Keratinocyte (primary cell): ENCODE results near the gene IL32. TPM values are rescaled to one million over a fixed set of nuclear protein-coding genes. Genes with fewer than 3 reads are reported as not detected.
"Not testable (repeated sequence)": the region's sequence is repeated elsewhere in the genome, so short reads cannot be mapped to it uniquely, and the experiment has no call there.

Experiments used
- DNase-seq: peaks from one replicate; pipeline ENCODE4 v3.0.0-alpha.2; 2011; ENCODE audit warnings: low read depth, missing footprints, low spot score
- FAIRE-seq: peaks from 2 replicates; lab custom pipeline; 2011; peaks lifted over from hg19 to GRCh38; lab: Jason Lieb, UNC
- H2AFZ ChIP-seq: 2 replicates; pipeline ENCODE4 v1.6.0; 2012; ENCODE audit warnings: low read length, control low read depth, inconsistent platforms; ENCODE audit not compliant: control insufficient read depth
- H3K27ac ChIP-seq: 2 replicates; pipeline ENCODE4 v1.5.1; 2011; ENCODE audit warnings: low read length; ENCODE audit not compliant: control insufficient read depth, insufficient read depth
- H3K27me3 ChIP-seq: 3 replicates; pipeline ENCODE4 v1.6.0; 2011; ENCODE audit warnings: low read length; ENCODE audit not compliant: control insufficient read depth, insufficient read depth; ENCODE audit errors: extremely low read depth
- H3K36me3 ChIP-seq, 2 experiments: 2 replicates in 1 of 2; 3 replicates in 1 of 2; pipeline ENCODE4 v1.5.1; 2011; ENCODE audit warnings: low read length in 2 of 2, mild to moderate bottlenecking in 1 of 2; ENCODE audit not compliant: control insufficient read depth in 2 of 2, insufficient read depth in 2 of 2; ENCODE audit errors: extremely low read depth in 1 of 2
- H3K4me1 ChIP-seq: 3 replicates; pipeline ENCODE4 v1.5.1; 2011; ENCODE audit warnings: low read length; ENCODE audit not compliant: control insufficient read depth, insufficient read depth; ENCODE audit errors: extremely low read depth
- H3K4me2 ChIP-seq: 3 replicates; pipeline ENCODE4 v1.6.0; 2011; ENCODE audit warnings: low read depth, low read length; ENCODE audit not compliant: control insufficient read depth, insufficient read depth; ENCODE audit errors: extremely low read depth
- H3K4me3 ChIP-seq, 3 experiments: fragments of 200-600 bp in 1 of 3; sonication (generic) in 1 of 3; 2 replicates in 2 of 3; 3 replicates in 1 of 3; pipeline ENCODE4 v1.5.1; 2011 to 2016; ENCODE audit warnings: low read length in 3 of 3, mild to moderate bottlenecking in 3 of 3, control low read depth in 2 of 3, inconsistent platforms in 1 of 3, low read depth in 1 of 3, mixed read lengths in 1 of 3, mixed run types in 1 of 3, moderate library complexity in 1 of 3; ENCODE audit not compliant: control insufficient read depth in 2 of 3, insufficient read depth in 2 of 3; ENCODE audit errors: extremely low read depth in 1 of 3
- H3K79me2 ChIP-seq: 2 replicates; pipeline ENCODE4 v1.6.0; 2012; ENCODE audit warnings: low read length; ENCODE audit not compliant: control insufficient read depth, insufficient read depth
- H3K9ac ChIP-seq: 3 replicates; pipeline ENCODE4 v1.6.0; 2011; ENCODE audit warnings: low read length; ENCODE audit not compliant: control insufficient read depth, insufficient read depth; ENCODE audit errors: extremely low read depth
- H3K9me1 ChIP-seq: 3 replicates; pipeline ENCODE4 v1.6.0; 2011; ENCODE audit warnings: low read length; ENCODE audit not compliant: control insufficient read depth, insufficient read depth; ENCODE audit errors: extremely low read depth
- H3K9me3 ChIP-seq: 2 replicates; pipeline ENCODE4 v1.5.1; 2012; ENCODE audit warnings: low read depth, low read length; ENCODE audit not compliant: control insufficient read depth
- H4K20me1 ChIP-seq: 3 replicates; pipeline ENCODE4 v1.6.0; 2011; ENCODE audit warnings: low read length; ENCODE audit not compliant: control insufficient read depth, insufficient read depth; ENCODE audit errors: extremely low read depth
- EZH2 ChIP-seq: IDR thresholded peaks from one replicate; pipeline ENCODE4 v1.6.1; 2012; ENCODE audit warnings: inconsistent platforms, mild to moderate bottlenecking, low read length, moderate library complexity
- dilution Hi-C: fragments of 300-500 bp; cut with MboI; formaldehyde crosslinking; loops from one replicate; pipeline ENCODE4 v1.7.0; 2020; ENCODE audit warnings: low sequenced_read_pairs; ENCODE audit not compliant: extremely low pct_ligation_motif_present
- polyA plus RNA-seq, 5 experiments: library from polyadenylated mRNA; depleted of rRNA in 3 of 5; stranded (reverse) in 3 of 5; stranded (forward) in 1 of 5; unstranded in 1 of 5; fragments of >200 nt; gene quantifications; 1 replicate in 1 of 5; 2 replicates in 3 of 5; 3 replicates in 1 of 5; pipeline versions ENCODE4 v1.2.1 to v1.2.3, GENCODE V29; 2011 to 2012; ENCODE audit warnings: missing spikeins in 2 of 5, low read depth in 1 of 5, low replicate concordance in 1 of 5
- TF ChIP-seq, protein P1 (sequence below), 3 experiments: IDR thresholded peaks in 1 of 3; conservative IDR thresholded peaks in 1 of 3; optimal IDR thresholded peaks in 1 of 3; 2 replicates in 2 of 3; 3 replicates in 1 of 3; pipeline versions ENCODE3 to v1.5.1; 2011; ENCODE audit warnings: low read length in 3 of 3, mild to moderate bottlenecking in 3 of 3, moderate library complexity in 2 of 3, control low read depth in 1 of 3, inconsistent platforms in 1 of 3; ENCODE audit not compliant: insufficient read depth in 2 of 3; ENCODE audit errors: extremely low read depth in 1 of 3

IL32 gene
- polyA plus RNA-seq, 1 donor (not counting 4 experiments of a cell fraction or from before 2014, with no cell fraction given), result 0.28 TPM

DNA sequence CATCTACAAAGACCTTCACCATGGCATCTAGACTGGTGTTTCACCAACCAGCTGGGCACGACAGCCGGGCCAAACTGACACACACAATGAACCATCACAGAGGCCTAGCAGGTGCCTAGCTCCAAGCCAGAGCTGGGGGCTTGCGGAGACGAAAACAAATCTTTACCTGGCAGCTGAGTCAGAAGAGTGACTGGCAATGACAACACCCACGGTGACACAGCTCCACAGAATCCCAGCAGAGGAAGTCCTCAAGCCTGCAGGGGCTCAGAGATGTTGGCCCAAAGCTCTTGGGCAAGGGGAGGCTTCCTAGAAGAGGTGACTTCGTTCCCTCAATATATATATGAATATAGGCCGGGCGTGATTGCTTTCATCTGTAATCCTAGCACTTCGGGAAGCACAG lies 13.9 kb upstream of the IL32 start:
- no peaks in the 10 kb centered on the region for H4K20me1 ChIP-seq
- no peak for DNase-seq
- H3K36me3 ChIP-seq, result peaks cover 0 to 6% of the 10 kb centered on the region in 2 experiments
- H3K4me1 ChIP-seq, result no peaks in the 10 kb centered on the region
- dilution Hi-C loops, result no loop called here
- no peak overlapping the region for H3K4me2 ChIP-seq
- no peaks in the 10 kb centered on the region for H3K9me1 ChIP-seq
- H3K9ac ChIP-seq, result no peak overlapping the region
- H3K4me3 ChIP-seq, result no peak overlapping the region
- H3K9me3 ChIP-seq, result no peaks in the 10 kb centered on the region
- H3K27ac ChIP-seq, result no peak overlapping the region
- no peak for FAIRE-seq
- H2AFZ ChIP-seq, result no peak overlapping the region
- H3K27me3 ChIP-seq, result peaks cover 26% of the 10 kb centered on the region
- no peak for TF ChIP-seq EZH2
- TF ChIP-seq, protein P1, sequence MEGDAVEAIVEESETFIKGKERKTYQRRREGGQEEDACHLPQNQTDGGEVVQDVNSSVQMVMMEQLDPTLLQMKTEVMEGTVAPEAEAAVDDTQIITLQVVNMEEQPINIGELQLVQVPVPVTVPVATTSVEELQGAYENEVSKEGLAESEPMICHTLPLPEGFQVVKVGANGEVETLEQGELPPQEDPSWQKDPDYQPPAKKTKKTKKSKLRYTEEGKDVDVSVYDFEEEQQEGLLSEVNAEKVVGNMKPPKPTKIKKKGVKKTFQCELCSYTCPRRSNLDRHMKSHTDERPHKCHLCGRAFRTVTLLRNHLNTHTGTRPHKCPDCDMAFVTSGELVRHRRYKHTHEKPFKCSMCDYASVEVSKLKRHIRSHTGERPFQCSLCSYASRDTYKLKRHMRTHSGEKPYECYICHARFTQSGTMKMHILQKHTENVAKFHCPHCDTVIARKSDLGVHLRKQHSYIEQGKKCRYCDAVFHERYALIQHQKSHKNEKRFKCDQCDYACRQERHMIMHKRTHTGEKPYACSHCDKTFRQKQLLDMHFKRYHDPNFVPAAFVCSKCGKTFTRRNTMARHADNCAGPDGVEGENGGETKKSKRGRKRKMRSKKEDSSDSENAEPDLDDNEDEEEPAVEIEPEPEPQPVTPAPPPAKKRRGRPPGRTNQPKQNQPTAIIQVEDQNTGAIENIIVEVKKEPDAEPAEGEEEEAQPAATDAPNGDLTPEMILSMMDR (optimal IDR thresholded peaks at IDR 0.05 in 1 of 3, IDR thresholded peaks at IDR 0.05 in 1 of 3, conservative IDR thresholded peaks at IDR 0.05 in 1 of 3; ENCODE audit: extremely low read depth in 1 of 3, insufficient read depth in 2 of 3, low read length in 3 of 3), result no peak
- no peaks in the 10 kb centered on the region for H3K79me2 ChIP-seq

DNA sequence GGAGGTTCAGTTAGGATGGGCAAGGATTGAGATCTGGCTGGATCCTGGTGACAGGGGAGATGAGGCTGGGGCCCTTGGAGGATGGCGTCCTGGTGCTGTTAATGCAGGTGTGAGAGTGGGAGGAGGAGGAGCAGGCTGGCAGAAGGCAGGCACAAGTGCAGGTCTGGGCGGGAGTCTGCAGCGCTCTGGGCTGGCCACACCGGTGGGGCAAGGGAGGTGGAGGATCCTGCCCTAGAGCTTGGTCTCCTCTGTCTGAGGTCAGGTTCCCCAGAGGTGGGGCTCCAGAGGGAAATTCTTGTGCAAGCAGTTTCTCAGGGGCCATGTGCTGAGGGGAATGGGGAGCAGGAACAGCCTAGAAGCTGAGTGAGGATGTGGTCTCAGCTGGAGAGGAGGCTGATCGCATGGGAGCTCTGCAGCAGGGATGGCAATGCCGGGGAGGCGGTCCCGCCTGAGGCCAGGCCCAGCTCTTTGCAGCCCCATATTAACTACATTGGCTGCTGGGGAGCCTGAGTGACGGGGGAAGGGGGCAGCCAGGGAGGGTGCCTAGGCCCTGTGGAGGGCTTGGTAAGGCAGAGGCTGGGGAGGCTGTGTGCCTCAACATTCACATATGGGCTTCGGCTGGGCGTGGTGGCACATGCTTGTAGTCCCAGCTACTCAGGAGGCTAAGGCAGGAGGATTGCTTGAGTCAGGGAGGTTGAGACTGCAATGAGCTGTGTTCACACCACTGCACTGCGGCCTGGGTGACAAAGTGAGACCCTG lies 12.7 kb upstream of the IL32 start:
- H3K4me2 ChIP-seq, H3K9me1 ChIP-seq, DNase-seq, dilution Hi-C loops, H3K36me3 ChIP-seq, H3K27ac ChIP-seq, H4K20me1 ChIP-seq, H2AFZ ChIP-seq, H3K9me3 ChIP-seq, H3K79me2 ChIP-seq, H3K9ac ChIP-seq, H3K4me1 ChIP-seq, H3K4me3 ChIP-seq, FAIRE-seq: not testable (repeated sequence)
- peaks cover 13% of the 10 kb centered on the region for H3K27me3 ChIP-seq

DNA sequence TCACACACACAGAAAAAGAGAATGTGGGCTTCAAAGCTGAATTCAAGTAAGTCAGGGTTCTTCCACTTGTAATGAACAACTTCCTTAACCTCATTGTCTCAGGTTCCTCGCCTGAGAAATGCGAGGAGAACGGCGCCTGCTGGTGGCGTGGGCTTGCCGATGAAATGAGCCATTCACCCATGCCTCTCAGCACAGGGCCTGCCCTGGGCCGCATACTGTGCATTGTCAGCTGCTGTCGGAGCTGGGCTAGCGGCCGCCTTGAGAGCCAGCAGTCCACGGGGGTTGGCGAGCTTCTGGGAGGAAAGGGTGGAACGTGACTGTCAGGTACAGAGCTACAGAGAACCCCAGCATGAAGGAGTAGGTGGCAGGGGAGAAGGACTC lies 12.1 kb upstream of the IL32 start:
- DNase-seq, H3K4me2 ChIP-seq, H3K36me3 ChIP-seq, H4K20me1 ChIP-seq, H3K9ac ChIP-seq, H3K27me3 ChIP-seq, H3K9me3 ChIP-seq, H2AFZ ChIP-seq, H3K4me3 ChIP-seq, H3K4me1 ChIP-seq, H3K27ac ChIP-seq, dilution Hi-C loops, FAIRE-seq, H3K9me1 ChIP-seq, H3K79me2 ChIP-seq: not testable (repeated sequence)
